IPS-18c (cell line): ENCODE data around the gene DNMT3A.
A peak's percentile ranks its signal among the peaks of the same experiment; 100 is the strongest.

Source experiments
- H3K4me3 ChIP-seq: 2 replicates; pipeline ENCODE4 v1.7.0; 2013; ENCODE audit warnings: low read depth, mild to moderate bottlenecking, low read length, moderate library complexity; ENCODE audit not compliant: insufficient read depth
- H3K9me3 ChIP-seq: one replicate; pipeline ENCODE4 v1.6.1; 2013; ENCODE audit warnings: mild to moderate bottlenecking, low read length, moderate library complexity; ENCODE audit not compliant: control insufficient read depth, insufficient read depth

The DNMT3A gene

DNA sequence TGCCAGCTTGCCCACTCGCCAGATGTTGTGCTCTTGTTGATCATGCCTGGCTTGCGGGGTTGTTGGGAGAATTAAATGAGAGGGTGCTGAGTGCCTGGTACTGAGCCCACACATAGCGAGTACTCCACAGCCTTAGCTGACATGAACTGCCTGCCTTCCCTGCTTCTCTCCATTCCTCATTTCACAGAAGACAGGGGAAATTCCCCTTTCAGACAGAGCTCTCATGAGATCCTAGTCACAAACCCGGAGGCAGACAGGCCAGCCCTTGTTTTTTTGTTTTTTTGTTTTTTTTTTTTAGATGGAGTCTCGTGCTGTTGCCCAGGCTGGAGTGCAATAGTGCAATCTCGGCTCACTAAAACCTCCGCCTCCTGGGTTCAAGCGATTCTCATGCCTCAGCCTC is 17.1 kb upstream of the DNMT3A start:
- H3K4me3 ChIP-seq: no peak overlapping the region

DNA sequence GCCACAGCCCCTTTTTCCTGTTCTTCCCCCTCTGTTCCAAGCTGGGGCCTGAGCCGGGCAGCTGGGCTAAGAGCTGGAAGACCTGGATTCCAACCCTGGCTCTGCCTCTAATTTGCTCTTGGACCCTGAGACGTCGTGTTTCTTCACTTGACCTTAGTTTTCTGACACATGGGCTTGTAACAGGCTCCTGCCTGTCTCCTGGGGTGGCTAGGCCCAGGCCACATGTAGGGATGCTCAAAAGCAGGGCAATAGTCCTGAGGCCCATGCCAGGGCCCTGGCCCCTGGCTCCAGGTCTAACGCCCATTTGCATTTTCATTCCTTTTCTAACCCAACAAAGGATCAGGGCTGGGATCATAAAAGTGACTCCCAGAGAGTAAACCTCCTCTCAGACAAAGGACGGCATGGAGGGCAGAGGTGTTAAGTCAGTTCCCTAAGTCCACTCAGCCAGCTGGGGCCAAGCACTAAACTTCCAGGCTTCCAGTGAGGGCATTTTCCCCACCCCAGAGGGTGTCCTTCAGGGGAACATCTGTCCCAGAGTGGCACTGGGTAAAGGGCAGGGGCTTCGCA is 16.6 kb upstream of the DNMT3A start:
- Histone ChIP-seq H3K4me3 (no peak overlapping the region), H3K9me3 (no peaks in the 10 kb centered on the region)

More for the DNA sequence above, 17.1 kb upstream of the DNMT3A start:
- H3K9me3 ChIP-seq: no peaks in the 10 kb centered on the region

DNA sequence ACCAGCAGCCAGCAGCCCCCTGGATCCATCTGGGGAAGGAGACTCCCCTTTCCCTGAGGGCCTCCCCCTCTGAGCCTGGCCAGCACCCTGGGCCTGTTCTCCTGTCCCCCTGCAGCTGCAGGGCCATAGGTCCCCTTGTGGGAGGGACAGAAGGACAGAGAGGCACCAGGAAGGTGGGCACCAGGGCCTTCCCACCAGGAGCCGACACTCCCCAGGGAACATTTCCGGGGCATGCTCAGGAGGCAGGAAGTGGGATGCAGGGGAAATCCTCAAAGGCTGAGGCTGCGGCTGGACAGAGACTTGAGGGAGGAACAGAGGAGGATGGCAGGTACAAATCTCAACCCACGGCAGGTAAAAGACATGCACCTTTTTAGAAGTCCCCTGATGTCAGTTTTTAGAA is 14.4 kb upstream of the DNMT3A start:
- Histone ChIP-seq H3K9me3 (no peaks in the 10 kb centered on the region), H3K4me3 (no peak overlapping the region)

DNA sequence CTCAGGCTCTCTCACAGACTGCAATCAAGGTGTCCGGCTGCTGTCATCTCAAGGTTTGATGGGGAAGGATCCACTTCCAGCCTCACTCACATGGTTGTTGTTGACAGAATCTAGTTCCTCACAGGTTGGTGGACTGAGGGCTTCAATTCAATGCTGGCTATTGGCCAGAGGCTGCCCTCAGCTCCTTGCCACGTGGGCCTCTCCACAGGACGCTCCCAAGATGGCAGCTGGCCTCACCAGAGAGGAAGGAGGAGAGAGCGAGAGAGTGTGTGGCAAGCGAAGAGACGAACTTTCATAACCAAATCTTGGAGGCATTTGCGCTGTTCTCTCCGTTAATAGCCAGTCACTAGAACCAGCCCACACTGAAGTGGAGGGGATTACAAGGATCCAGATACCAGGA is 13.5 kb upstream of the DNMT3A start:
- Histone ChIP-seq H3K4me3 (no peak overlapping the region), H3K9me3 (no peaks in the 10 kb centered on the region)

DNA sequence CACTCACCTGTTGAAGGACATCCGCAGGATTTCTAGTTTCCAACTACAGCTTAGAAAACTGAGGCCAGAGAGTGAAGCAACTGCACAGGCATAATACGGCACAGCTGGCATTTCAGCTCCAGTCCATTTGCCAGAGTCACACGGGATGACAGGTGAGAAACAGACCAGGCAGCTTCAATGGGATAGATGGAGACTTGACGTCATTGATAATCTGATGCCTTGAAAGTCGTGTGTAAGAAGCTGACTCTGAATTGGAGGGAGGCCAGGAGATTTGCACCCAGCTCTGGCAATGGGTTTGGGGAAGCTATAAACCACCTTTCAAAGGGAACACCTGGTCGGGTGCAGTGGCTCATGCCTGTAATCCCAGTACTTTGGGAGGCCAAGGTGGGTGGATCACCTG is 12.4 kb upstream of the DNMT3A start:
- H3K9me3 ChIP-seq: no peaks in the 10 kb centered on the region

DNA sequence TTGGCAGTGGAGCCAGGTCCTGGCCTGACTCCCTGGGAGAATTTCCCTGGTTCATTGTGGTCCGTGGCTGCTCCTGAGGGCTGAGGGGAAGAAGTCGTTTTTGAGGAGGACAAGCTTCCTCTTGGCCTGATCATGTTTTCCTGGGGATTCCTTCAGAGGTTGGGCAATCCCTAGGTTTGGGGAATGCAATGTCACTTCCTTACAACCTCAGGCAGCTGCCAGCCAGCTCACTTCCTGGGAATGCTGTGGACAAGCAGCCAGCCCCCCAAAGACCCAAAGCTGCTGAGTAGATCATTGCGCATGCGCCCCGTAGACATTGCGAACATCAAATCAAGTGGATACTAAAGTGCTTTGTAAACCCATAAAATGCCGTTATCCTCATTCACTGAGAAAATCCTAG is 7.7 kb upstream of the DNMT3A start:
- no peaks in the 10 kb centered on the region for H3K9me3 ChIP-seq
- no peak overlapping the region for H3K4me3 ChIP-seq

More for the DNA sequence above, 12.4 kb upstream of the DNMT3A start:
- no peak overlapping the region for H3K4me3 ChIP-seq

DNA sequence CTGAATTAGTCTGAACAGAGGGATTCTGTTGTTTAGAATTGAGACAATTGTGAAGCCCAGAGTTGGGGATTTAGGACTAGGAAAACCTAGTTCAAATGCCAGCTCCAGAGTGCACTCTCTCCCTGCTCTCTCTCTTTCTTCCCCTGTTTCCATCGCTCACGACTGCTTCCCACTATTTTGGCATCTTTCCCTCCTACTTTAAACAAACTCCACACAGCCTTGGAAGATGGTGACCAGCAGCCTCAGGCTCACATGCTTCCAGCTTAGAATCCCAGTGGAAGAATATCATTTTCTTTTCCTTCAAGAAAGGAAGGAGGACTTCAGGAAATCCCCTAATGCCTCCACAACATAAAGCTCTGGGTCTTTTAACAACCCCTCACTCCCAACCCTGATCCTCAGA is 6.1 kb upstream of the DNMT3A start:
- H3K9me3 ChIP-seq: no peaks in the 10 kb centered on the region

DNA sequence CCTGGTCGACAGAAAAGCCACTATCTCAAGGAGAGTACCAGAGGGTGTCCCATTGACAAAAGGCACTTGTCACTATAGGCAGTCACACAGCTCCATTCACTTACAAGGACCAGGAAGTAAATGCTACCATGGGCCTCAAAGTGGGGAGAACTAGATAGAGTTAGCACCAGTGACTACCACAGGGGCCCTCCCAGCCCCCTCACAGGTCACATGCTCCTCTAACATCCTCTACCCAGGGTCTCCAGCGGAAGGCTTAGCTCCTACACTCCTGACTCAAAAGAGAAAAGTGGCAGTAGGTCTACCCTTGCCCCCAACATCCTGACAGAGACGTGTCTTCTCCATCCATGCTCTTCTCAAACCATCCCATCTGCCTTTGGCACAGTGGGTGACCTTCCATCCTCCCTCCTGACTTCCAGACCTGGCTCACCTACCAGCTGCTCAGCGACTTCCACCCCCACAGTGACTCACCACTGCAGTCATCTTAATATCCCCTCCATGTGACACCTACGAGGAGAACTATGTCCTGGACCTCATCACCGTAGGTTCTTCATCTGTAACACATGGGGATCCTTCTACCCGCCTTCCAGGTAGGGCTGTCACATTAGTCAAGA is 5.6 kb upstream of the DNMT3A start:
- Histone ChIP-seq H3K4me3 (no peak overlapping the region), H3K9me3 (no peaks in the 10 kb centered on the region)

More for the DNA sequence above, 6.1 kb upstream of the DNMT3A start:
- no peak overlapping the region for H3K4me3 ChIP-seq

DNA sequence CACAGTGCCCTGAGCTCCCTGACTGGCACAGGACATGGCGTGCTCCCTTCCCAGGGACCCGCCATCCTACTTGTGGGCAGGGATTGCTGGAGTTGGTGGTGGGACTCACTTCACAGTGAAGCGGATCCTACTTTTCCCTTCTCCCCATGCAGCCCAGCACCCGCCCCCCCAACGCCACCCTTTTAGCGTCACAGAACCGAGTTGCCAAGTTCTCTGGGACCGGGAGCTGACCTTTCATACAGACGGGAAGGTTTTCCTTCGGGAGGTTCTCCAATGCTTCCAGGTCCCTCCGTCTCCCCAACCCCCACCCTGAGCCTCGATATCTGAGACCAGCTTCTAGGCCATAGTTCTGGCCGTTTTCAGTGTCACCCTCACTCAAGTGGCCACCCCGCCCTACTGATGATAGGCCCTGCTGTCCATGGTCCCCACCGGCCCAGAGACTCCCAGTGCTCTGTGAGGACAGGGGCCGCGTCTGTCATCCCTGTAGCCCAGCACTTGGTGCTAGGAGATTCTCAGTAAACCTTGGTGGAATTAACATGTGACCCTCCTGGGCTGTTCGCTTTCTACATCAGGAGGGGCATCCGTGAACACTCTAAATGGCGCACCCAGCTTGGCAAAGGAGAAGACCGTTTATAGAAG is 1.6 kb upstream of the DNMT3A start:
- no peak overlapping the region for H3K4me3 ChIP-seq
- no peaks in the 10 kb centered on the region for H3K9me3 ChIP-seq

DNA sequence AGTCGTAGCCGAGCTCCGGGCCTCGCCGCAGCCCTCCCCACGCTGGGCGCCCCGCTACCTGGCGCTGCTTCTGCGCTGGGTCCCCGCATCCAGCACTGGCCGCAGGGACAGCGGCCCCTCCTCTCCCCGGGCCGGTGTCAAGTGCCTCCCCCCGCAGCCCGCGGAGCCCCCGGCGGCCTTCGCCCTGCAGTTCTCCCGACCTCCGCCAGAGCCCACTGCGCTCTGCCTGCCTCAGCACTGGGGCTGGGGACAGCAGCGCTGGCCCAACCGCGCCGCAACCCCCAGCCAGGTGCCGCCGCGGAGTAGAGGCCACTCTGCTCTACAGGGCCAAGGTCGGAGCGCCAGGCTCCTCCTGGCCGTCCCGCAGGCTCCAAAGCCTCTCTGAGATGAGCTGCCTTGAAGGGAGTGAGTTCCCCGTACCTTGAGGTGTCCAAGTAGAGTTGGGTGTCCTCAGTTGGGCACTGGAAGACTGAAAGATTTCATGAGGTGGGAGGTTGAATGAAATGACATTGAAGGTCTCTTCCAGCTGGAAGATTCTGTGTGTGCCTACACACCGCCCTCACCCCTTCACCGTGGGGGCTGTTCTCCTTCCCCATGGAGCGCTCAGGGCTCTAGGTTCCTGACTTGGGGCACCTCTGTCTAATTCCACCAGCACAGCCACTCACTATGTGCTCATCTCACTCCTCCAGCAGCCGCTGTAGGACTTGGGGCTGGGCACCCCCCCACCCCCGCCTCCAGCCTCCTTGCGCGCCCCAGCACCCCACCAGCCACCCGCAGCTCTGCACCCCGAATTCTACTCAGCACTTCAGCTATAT is 854 bp upstream of the DNMT3A start:
- Histone ChIP-seq H3K4me3 (peak overlapping the region; percentile 53), H3K9me3 (no peaks in the 10 kb centered on the region)

DNA sequence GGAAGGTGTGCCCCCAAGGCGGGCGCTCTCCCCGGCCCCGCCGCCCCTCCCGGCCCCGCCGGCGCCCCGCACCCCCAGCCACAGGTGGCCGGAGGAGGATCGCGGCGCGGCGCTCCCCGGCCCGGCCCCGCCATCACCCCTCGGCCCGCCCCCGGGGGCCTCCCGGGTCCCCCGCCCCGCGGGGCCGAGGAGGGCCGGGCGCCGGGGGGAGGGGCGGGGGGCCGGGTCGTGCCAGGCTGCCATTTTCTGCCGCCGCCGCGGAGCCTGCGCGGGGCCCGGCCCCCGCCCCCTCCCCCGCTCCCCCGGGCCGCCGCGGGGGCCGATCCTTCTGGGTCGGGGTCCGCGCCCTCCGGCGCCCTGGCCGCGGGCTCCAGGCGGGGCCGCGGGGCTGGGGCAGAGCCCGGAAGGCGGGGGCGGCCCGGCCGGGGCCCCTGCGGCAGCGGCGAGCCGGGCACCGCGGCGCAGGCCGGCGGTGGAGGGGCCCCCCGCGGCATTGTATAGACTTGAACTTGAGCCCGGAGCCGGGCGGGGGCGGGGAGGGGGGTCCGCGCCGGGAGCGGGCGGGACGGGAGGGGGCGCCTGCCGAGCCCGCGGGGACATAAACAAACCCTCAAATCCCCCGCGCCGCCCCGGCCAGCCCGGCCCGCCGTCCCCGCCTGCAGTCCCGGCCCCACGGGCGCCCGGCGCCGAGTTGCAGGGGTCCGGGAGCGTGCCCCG is 556 bp downstream of the DNMT3A start:
- Histone ChIP-seq H3K4me3 (no peak overlapping the region; the same call in 1 of the 2 replicates), H3K9me3 (no peaks in the 10 kb centered on the region)

DNA sequence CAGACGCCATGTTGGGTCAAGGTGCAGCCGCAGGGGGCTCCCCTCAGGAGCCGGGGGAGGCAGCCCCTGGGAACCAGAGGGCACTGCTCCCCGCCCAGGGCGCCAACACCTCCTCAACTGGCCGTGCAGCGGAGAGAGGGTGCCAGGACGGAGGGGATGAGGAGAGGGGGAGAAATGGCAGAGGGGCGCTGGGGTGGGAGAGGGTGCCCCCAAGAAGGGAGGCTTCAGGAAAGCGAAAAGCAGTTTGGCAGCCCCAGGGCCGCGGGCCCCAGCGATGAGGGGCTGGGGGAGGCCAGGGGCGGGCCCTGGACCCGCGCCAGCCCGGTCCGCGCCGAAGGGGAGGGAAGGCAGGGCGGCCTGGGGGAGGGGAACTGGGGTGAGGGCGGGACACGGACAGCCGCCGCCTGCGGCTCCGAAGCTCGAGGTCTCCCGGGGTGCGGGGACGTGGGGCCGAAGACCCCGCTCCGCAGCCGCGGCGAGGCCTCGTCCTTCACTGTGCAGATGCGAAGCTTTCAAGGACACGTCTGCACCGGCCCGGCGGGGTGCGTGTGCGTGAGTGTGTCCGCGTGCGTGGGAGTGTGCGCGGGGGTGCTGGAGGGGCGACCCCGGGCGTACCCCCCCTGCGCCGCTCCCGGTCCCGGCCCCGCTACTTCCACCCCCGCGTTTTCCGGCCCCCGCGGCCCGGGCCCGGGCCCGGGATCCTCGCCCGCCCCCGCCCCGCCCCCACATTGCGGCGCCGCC is 1.4 kb downstream of the DNMT3A start:
- H3K4me3 ChIP-seq: peak overlapping the region; percentile 48

DNA sequence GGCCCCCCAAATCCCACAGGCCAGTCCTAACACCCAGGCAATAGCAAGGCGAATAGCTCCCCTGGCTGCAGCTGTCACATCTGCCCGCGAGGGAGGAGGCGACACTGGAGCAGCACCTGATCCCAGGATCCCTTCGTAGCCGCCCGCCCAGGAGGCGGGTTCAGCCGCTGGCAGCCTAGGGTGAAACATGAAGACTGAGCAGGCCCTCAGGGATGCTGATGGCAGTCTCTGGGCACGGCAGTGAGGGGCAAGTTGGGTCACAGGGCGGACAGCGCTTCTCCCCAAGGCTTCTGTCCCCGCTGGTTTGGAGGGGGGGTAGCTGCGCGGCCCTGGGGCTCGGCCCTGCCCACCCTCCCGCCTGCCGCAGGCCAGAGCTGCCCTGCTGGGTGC is 1.9 kb downstream of the DNMT3A start:
- Histone ChIP-seq H3K4me3 (peak overlapping the region; percentile 48), H3K9me3 (no peaks in the 10 kb centered on the region)

More for the DNA sequence above, 1.4 kb downstream of the DNMT3A start:
- no peaks in the 10 kb centered on the region for H3K9me3 ChIP-seq

DNA sequence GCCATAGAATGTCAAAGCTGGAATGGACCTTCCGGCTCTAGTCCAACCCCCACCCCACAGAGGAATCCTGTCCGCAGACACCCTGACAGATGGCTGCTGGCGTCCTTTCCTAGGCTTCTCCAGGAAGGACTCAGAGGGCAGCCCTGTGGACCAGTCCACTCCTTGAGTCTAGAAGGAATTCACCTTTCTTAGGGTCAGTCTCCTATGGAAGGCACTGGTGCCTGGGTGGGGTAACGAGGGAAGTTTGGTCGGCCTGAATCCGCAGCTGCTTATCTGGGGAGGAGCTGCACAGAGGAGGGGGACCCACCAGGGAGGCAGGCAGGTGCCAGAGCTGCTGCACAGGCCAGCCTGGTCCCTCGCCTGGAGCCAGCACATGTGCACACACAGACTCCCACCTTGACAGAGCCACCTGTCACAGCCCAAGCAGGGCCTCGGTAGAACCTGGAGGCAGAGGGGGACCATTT is 2.5 kb downstream of the DNMT3A start:
- no peak overlapping the region for H3K4me3 ChIP-seq

DNA sequence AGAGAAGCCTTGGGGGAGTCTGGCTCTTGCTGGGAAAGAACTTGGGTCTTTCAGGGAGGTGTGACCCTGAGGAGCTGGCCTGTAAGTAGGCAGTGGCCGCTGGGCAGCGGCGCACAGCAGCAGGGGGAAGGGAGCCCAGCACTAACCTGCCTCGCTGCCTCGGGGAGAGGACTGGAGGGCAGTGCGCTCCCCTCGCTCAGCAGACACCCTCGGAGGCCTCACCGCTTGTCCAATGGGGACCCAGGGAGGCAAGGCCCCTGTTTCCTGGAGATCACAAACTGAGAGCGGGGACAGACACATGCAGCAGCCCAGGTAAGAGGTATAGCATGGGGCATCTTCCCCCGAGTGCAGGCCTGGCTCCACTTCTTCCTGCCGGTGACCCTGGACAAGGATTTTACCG is 3.3 kb downstream of the DNMT3A start:
- H3K9me3 ChIP-seq: no peaks in the 10 kb centered on the region
- H3K4me3 ChIP-seq: no peak overlapping the region

More for the DNA sequence above, 2.5 kb downstream of the DNMT3A start:
- H3K9me3 ChIP-seq: no peaks in the 10 kb centered on the region

DNA sequence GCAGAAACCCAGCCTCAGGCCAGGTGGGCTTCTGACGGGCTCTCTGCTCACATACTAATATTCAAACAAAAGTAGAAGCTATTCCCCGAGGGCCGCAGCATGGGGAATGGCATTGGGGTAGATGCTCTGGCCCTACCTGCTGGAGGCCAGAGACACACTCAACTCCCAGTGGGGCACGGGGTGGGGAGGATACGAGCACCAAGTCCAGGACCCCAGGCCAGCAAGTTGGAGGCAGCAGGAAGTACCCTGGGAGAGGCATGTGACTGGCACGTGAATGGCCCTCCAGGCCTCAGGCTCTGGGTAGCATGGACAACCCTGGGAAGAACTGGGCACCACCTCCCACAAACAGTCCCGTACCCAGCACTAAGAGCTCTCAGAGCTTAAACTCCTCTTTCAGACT is 3.8 kb downstream of the DNMT3A start:
- Histone ChIP-seq H3K4me3 (no peak overlapping the region), H3K9me3 (no peaks in the 10 kb centered on the region)

DNA sequence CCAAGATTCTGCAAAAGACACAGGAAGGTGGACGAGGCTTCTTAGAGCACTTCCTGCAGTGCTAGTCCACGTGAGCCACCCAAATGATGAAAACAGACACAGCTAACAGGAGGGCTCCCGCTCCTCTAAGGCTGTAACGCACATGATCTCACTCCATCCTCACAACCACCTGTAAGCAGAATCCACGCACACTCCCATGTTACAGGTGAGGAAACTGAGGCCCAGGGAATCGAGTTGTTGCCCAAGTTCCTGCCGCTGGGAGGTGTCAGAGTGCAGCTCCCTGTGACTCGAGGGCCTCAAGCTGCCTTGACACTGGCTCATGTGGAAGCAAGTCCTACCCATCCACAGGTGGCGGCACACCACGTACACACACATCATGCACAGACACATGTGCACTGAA is 4.4 kb downstream of the DNMT3A start:
- Histone ChIP-seq H3K4me3 (no peak overlapping the region), H3K9me3 (no peaks in the 10 kb centered on the region)
